Measurements from ENCODE around the gene MPZ.

- no peak for TF ChIP-seq CTCF (IDR thresholded peaks at IDR 0.05; ENCODE audit: insufficient read depth, low read length, poor library complexity, severe bottlenecking)
- TF ChIP-seq EZH2phosphoT487 (conservative IDR thresholded peaks at IDR 0.05; ENCODE audit: low read length) = no peak
Measured at GRCh38 chr1:161282991-161283390, 26.8 kb downstream of the MPZ start.
